GM21619 (cell line): ENCODE measurements around the gene ALKBH4.

ENCODE experiments used
- ATAC-seq: cut with Tn5 transposase; IDR thresholded peaks from one replicate; pipeline ENCODE4 v1.9.1; 2021; ENCODE audit not compliant: unreplicated experiment

Gene ALKBH4

GRCh38 chr7:102429141-102429899, 35.3 kb downstream of the ALKBH4 start:
- ATAC-seq, result no peak

GRCh38 chr7:102427019-102427405, 37.7 kb downstream of the ALKBH4 start:
- ATAC-seq, result no peak

DNA sequence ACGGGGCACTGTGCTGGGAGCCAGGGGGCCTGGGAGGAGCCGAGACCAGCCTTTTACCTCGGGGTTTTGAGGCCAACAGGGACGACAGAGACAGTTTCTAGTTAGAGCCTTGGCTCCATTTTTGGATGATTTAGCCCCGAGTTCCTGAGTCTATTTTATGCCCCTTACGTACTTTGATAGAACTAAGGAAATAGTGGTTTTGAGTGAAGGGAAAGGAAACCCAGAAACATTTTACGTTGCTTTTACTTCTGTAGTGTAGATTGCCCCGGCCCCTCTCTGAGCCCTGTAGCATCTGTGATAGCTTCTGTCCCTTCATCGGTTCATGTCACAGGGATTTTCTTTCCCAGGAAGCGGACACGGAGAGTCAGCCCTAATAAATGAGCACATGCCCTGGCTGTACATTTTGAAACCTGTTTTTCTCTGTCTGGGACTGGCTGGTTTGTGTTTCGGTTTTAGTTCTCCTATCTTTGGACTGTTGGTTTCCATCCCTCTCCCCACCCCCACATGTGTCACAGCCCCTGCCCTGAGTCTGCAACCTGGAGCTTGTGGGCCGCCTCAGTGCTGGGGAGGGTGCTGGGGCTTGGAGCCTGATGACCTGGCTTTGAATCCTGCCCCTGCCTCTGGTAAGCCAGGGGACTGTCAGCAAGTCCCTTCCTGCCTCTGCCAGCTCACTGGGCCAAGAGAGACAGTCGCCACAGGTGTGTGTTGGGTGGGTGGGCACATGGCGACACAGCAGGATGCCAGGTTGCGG, 38.2 kb downstream of the ALKBH4 start:
- ATAC-seq, result peak; percentile 55

DNA sequence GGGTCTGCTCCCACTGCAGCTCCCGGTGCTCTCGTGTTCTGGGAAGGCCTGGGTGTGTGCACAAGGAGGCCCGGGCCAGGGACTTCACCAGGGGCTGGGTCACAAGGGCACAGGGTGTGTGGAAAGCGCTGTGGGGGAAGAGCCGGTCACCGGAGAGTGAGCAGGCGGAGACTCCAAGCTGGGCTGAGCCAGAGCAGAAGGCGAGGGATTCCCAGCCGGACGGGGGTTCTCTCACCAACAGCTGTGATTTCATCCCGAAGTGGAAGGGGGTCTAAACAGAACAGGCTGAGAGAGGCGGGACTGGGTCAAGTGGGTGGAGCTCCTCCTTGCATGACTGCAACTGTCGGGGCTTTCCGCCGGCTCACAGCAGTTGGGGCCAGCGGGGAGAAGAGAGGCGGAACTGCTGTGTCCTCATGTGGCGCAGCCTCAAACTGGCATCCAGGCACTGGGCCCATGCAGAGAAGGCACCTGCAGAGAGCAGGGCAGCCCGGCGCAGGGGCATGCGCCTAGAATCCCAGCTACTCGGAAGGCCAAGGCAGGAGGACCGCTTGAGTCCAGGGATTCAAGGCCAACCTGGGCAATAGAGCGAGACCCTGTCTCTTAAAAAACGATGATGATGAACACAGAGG, 38.9 kb downstream of the ALKBH4 start:
- ATAC-seq, result peak; percentile 67

GRCh38 chr7:102424787-102425218, 39.9 kb downstream of the ALKBH4 start:
- peak; percentile 30 for ATAC-seq

DNA sequence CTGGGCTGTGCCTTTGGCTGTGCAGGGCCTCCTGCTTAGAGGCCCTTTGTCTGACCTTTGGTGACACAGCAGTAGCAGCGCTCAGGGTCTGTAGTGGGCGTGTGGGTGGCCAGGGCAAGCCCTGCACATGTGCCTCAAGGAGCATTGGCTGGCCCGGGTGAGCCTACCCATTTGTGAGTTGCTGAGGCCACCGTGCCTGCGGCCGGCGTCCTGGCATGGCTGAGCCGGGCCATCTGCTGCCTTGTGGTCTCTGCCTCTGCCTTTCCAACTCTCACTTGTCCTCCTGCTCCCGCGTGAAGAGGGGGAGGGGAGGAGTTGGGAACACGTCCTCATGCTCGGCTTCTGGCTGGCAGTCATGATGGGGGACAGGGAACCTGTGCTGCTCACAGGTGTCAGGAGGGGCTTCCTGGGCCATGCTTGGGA, 40.5 kb downstream of the ALKBH4 start:
- no peak for ATAC-seq

GRCh38 chr7:102421706-102422240, 42.9 kb downstream of the ALKBH4 start:
- ATAC-seq, result no peak

- no peak for ATAC-seq
Observed at GRCh38 chr7:102418592-102418991, 46.1 kb downstream of the ALKBH4 start.

DNA sequence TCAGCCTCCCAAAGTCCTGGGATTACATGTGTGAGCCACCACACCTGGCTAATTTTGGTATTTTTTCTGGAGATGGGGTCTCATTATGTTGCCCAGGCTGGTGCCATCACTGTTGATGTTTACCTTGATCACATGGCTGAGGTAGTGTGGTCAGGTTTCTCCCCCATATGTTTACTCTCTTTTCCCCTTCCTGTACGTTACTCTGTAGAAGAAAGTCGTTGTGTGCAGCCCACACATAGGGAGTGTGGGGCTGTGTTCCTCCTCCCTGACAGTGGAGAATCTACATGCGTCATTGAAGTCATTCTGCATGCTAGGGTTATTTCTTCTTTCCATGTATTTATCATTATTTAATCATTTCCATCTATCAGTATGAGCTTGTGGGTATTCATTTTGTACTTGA, 47.6 kb downstream of the ALKBH4 start:
- ATAC-seq, result no peak

DNA sequence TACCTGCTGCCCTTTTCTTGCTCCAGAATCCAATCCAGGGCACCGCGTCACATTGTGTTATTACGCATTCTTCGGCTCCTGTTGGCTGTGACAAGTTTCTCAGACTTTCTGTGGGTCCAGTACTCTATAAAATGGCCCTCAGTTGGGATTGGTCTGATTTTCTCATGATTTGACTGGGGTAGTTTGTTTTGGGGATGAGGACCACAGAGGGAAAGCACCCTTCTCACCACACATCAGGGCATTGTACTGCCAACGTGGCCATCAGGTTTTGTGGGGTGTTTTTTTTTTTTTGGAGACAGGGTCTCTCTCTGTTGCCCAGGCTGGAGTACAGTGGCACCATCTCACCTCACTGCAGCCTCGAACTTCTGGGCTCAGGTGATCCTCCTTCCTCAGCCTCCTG, 48.3 kb downstream of the ALKBH4 start:
- ATAC-seq, result no peak

- ATAC-seq, result peak; percentile 42
Observed at GRCh38 chr7:102415685-102416225, 48.9 kb downstream of the ALKBH4 start.

GRCh38 chr7:102413611-102414010, 51.1 kb downstream of the ALKBH4 start:
- no peak for ATAC-seq

DNA sequence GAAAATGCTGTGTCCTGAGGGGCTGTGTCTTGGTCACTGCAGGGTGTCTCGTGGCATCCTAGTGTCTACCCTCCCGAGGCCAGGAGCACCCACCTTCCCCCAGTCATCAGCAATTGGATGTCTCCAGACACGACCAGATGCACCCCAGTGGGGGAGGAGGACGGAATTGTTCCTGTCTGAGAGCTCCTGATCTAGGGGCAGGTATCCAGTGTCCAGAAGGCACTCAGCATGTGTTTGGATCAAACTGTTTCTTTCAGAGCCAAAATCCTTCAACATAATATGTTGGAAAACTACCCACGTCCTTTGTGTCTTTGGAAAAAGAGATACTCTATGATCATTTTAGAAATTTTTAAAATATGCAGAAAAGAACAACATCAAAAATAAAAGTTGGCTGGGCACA, 51.6 kb downstream of the ALKBH4 start:
- ATAC-seq, result no peak

- ATAC-seq, result no peak
Observed at GRCh38 chr7:102412548-102412947, 52.1 kb downstream of the ALKBH4 start.

- ATAC-seq, result no peak
Observed at GRCh38 chr7:102410918-102411317, 53.7 kb downstream of the ALKBH4 start.

GRCh38 chr7:102410123-102410522, 54.5 kb downstream of the ALKBH4 start:
- no peak for ATAC-seq

DNA sequence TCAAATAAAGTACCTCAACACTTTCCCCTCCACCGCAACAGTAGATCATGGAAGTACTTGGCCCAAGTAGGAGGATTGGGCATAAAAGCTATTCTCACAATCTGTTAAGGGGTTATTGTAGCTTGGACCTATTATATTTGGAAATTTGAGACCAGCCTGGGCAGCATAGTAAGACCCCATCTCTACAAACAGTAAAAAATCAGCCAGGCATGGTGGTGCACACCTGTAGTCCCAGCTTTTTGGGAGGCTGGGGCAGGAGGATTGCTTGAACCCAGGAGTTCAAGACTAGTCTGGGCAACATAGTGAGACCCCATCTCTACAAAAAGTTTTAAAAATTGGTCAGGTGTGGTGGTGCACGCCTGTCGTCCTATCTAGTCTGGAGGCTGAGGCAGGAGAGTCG, 55.3 kb downstream of the ALKBH4 start:
- no peak for ATAC-seq

DNA sequence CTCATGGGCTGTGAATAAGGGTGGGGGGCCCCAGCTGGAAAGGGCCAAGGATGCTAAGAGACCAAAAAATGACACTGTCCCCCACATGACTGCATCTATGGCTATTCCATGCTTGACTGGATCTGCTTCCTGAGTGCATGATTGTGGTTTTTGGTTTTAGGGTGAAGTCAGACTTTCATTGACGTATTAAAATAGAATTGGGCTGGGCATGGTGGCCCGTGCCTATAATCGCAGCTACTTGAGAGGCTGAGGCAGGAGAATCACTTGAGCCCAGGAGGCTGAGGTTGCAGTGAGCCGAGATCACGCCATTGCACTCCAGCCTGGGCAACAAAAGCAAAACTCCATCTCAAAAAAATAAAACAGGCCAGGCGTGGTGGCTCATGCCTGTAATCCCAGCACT, 56.1 kb downstream of the ALKBH4 start:
- ATAC-seq, result peak; percentile 62

DNA sequence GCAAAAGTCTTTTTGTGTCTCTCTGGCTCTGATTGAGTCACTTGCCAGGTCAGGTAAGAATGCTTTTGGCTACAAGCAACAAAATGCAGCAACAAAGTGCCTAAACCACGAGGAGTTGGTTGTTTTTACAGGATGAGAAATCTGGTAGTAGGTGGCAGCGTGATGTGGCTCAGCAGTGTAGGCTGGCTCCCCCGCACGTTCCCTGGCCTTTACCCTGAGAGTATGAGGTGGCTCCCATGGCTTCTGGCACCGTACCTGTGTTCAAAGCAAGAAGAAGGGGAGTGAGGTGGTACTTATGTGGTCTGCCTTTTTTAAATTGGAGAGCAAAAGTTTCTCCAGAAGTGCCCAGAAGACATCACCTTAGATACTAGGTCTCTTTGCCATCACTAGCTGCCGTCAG, 56.8 kb downstream of the ALKBH4 start:
- ATAC-seq, result peak; percentile 6
